K562 (cell line): ENCODE data around the gene INCA1. TPM values are rescaled to one million over a fixed set of nuclear protein-coding genes. Genes with fewer than 3 reads are reported as not detected.

Experiments used
- ATAC-seq: fragments of 200-7000 bp; cut with Tn5 transposase; 3 replicates; pipeline ENCODE4 v1.9.1; 2020; ENCODE audit warnings: moderate library complexity
- BruUV-seq: library from RNA; stranded (reverse); fragments of 400-500 nt; replicated peaks from 2 replicates; lab custom pipeline; 2021; lab: Mats Ljungman, UMichigan
- CTCF ChIA-PET: fragments of 300-600 bp; formaldehyde crosslinking; extraction: SDS; loops from one replicate; lab custom pipeline; 2021; ENCODE audit warnings: low intra/inter-chr PET ratio; lab: Yijun Ruan, JAX
- POLR2A ChIA-PET: fragments of 300-600, 350-650 bp; sonication (Branson Sonifier 250); formaldehyde crosslinking; extraction: SDS; loops from one replicate; lab custom pipeline; 2021; ENCODE audit warnings: antibody characterized with exemption, inconsistent platforms; lab: Yijun Ruan, JAX
- DNase-seq, 4 experiments: peaks; one replicate each; pipeline versions ENCODE4 v3.0.0 to v3.0.0-alpha.2; 2011 to 2018; ENCODE audit warnings: low spot score in 3 of 4, mixed read lengths in 3 of 4; ENCODE audit errors: extremely low read depth in 1 of 4
- FAIRE-seq: peaks from 2 replicates; lab custom pipeline; 2011; peaks lifted over from hg19 to GRCh38; lab: Jason Lieb, UNC
- H2AFZ ChIP-seq: 2 replicates; pipeline ENCODE4 v1.6.0; 2011; ENCODE audit warnings: low read depth, low read length, control low read depth, inconsistent platforms
- H3K27ac ChIP-seq: fragments of 200-600 bp; 3 replicates; pipeline ENCODE4 v1.8.0; 2011; ENCODE audit warnings: low read depth, mild to moderate bottlenecking, control low read depth, inconsistent platforms, low read length, moderate library complexity, mixed read lengths; ENCODE audit errors: extremely low read depth
- H3K27me3 ChIP-seq, 2 experiments: fragments of 300-600 bp in 1 of 2; 2 replicates in 1 of 2; 3 replicates in 1 of 2; pipeline versions ENCODE4 v1.6.0 to v1.8.0; 2011; ENCODE audit warnings: inconsistent platforms in 2 of 2, low read length in 2 of 2, mild to moderate bottlenecking in 1 of 2, mixed read lengths in 1 of 2, moderate library complexity in 1 of 2; ENCODE audit not compliant: control insufficient read depth in 2 of 2, insufficient read depth in 2 of 2
- H3K36me3 ChIP-seq: fragments of 300-600 bp; 3 replicates; pipeline ENCODE4 v1.8.0; 2011; ENCODE audit warnings: mild to moderate bottlenecking, low read length, inconsistent platforms; ENCODE audit not compliant: control insufficient read depth, insufficient read depth
- H3K4me1 ChIP-seq, 2 experiments: fragments of 200-600 bp in 1 of 2; replicated peaks in 1 of 2; 2 replicates in 1 of 2; 3 replicates in 1 of 2; pipeline versions ENCODE4 v1.5.1 to v1.8.0; 2011; ENCODE audit warnings: inconsistent platforms in 2 of 2, low read length in 2 of 2, mild to moderate bottlenecking in 1 of 2, mixed read lengths in 1 of 2, moderate library complexity in 1 of 2; ENCODE audit not compliant: control insufficient read depth in 2 of 2, insufficient read depth in 2 of 2
- H3K4me2 ChIP-seq: 2 replicates; pipeline ENCODE4 v1.6.1; 2011; ENCODE audit warnings: low read length, control low read depth, inconsistent platforms, mixed read lengths; ENCODE audit not compliant: insufficient read depth
- H3K4me3 ChIP-seq: fragments of 200-600 bp; sonication (generic), shearing (Covaris generic); 2 replicates; pipeline ENCODE4 v1.5.1; 2016; ENCODE audit warnings: control low read depth, inconsistent platforms
- H3K79me2 ChIP-seq: fragments of 200-600 bp; 3 replicates; pipeline ENCODE4 v1.8.0; 2011; ENCODE audit warnings: low read length, inconsistent platforms; ENCODE audit not compliant: control insufficient read depth, insufficient read depth
- H3K9ac ChIP-seq, 2 experiments: 2 replicates each; pipeline versions ENCODE4 v1.6.0 to v1.6.1; 2011; ENCODE audit warnings: low read depth in 2 of 2, low read length in 2 of 2, control low read depth in 1 of 2, inconsistent platforms in 1 of 2, mild to moderate bottlenecking in 1 of 2, mixed read lengths in 1 of 2; ENCODE audit not compliant: insufficient read depth in 1 of 2
- H3K9me1 ChIP-seq: one replicate; pipeline ENCODE4 v1.6.0; 2011; ENCODE audit warnings: inconsistent platforms, mild to moderate bottlenecking, low read length, moderate library complexity; ENCODE audit not compliant: control insufficient read depth, insufficient read depth
- H3K9me3 ChIP-seq: replicated peaks from 2 replicates; pipeline ENCODE4 v1.5.1; 2011; ENCODE audit warnings: low read depth, low read length, inconsistent platforms; ENCODE audit not compliant: control insufficient read depth, insufficient read depth
- H4K20me1 ChIP-seq: replicated peaks from 2 replicates; pipeline ENCODE4 v1.6.1; 2011; ENCODE audit warnings: low read length, inconsistent platforms, mixed read lengths; ENCODE audit not compliant: control insufficient read depth, insufficient read depth
- C11orf30 ChIP-seq: fragments of 450-650 bp; IDR thresholded peaks from 2 replicates; pipeline ENCODE4 v1.6.1; 2016; ENCODE audit warnings: low read depth, mild to moderate bottlenecking
- HMG20B ChIP-seq: fragments of 250-450 bp; sonication (Bioruptor Pico); IDR thresholded peaks from 2 replicates; pipeline ENCODE4 v1.5.0; 2021; ENCODE audit warnings: mild to moderate bottlenecking
- POLR2AphosphoS5 ChIP-seq: IDR thresholded peaks from 2 replicates; pipeline ENCODE4 v1.6.1; 2011; ENCODE audit warnings: mild to moderate bottlenecking, low read depth, low read length, moderate library complexity; ENCODE audit not compliant: control insufficient read depth, insufficient read depth
- RB1 ChIP-seq: fragments of 450-650 bp; IDR thresholded peaks from 2 replicates; pipeline ENCODE4 v1.6.1; 2017; ENCODE audit warnings: low read depth, mild to moderate bottlenecking
- SMAD3 ChIP-seq: fragments of 450-650 bp; formaldehyde crosslinking; conservative IDR thresholded peaks from 2 replicates; pipeline ENCODE4 v1.4.0; 2020; ENCODE audit warnings: mild to moderate bottlenecking
- ZNF263 ChIP-seq: sonication (generic); formaldehyde crosslinking; IDR thresholded peaks from 2 replicates; pipeline ENCODE4 v1.8.0; 2022; ENCODE audit warnings: mild to moderate bottlenecking, missing genetic modification reagents, borderline replicate concordance
- WGBS: fragments of 100-300 bp; shearing (Covaris generic); methylation state at CpG from one replicate; pipeline ENCODE4 v1.1.6; 2016; ENCODE audit warnings: low coverage, mixed read lengths; ENCODE audit not compliant: insufficient coverage; ENCODE audit errors: missing lambda C conversion rate; 5-methylcytosine and 5-hydroxymethylcytosine counted together
- in situ Hi-C: fragments of 300-500 bp; cut with MboI; formaldehyde crosslinking; loops from 4 replicates; pipeline ENCODE4 v1.15.0; 2018; ENCODE audit warnings: inconsistent platforms, mixed read lengths
- intact Hi-C: fragments of 100-400 bp; cut with micrococcal nuclease; formaldehyde crosslinking; loops from 2 replicates; pipeline ENCODE4 v1.14.2; 2022
- polyA plus RNA-seq, 8 experiments: library from polyadenylated mRNA; depleted of rRNA in 4 of 8; stranded (reverse) in 5 of 8; unstranded in 3 of 8; fragments of >200 nt; fragmentation: Nextera tagmentation in 2 of 8; fragmentation: Illumina TruSeq in 1 of 8; extraction: Ambion mirVana in 2 of 8; extraction: Trizol in 1 of 8; gene quantifications; 2 replicates each; pipeline versions ENCODE4 v1.2.1 to v1.2.3, GENCODE V29; 2011 to 2014; ENCODE audit warnings: inconsistent platforms in 1 of 8, missing spikeins in 1 of 8
- total RNA-seq, 7 experiments: library from RNA; depleted of rRNA in 6 of 7; stranded (reverse); fragments of >200 nt in 6 of 7; fragmentation: Illumina TruSeq in 2 of 7; extraction: Trizol in 2 of 7; gene quantifications; 2 replicates each; pipeline versions ENCODE4 v1.2.1 to v1.2.3, GENCODE V29; 2011 to 2021; ENCODE audit warnings: low replicate concordance in 1 of 7
- TF ChIP-seq, protein P1 (sequence below): IDR thresholded peaks from 2 replicates; pipeline ENCODE4 v1.6.1; 2012; ENCODE audit warnings: low read depth, low read length, improper control_type of control experiment, borderline replicate concordance
- TF ChIP-seq, protein P2 (sequence below): fragments of 450-650 bp; IDR thresholded peaks from 2 replicates; pipeline ENCODE4 v1.6.1; 2016; ENCODE audit warnings: mild to moderate bottlenecking

The INCA1 gene
- total and polyA plus RNA-seq, 9 of the 15 experiments (the other 6 are each of a cell fraction or from before 2014, with no cell fraction given): 0.08 to 0.50 (median 0.13) TPM; not detected in 4

DNA sequence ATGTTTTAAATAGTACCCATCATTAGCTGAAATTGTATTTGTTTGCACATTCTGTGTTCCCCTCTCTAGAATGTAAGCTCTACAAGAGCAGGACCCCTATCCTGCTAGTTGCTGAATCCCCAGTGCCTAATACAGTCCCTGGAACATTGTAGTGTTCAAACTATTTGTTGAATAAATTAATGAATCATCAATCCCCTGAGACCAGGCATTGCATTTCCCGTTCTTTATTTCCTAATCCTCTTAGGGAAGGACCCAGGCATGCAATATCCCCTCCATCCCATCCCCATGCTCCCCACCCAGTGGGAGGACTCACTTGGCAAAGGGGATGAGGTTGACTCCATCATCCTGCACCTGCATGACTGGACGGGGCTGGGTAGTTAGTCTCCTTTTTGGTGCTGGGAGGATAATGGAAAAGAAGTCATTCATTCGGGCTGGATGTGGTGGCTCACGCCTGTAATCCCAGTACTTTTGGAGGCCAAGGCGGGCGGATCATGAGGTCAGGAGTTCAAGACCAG lies 3.2 kb downstream of the INCA1 start:
- FAIRE-seq: no peak
- Histone ChIP-seq H3K9me1 (peaks cover 2% of the 10 kb centered on the region), H3K27me3 (no peaks in the 10 kb centered on the region), H2AFZ (no peak overlapping the region), H3K4me2 (no peak overlapping the region), H3K79me2 (peaks cover 12% of the 10 kb centered on the region), H4K20me1 (no peaks in the 10 kb centered on the region), H3K9ac (no peak overlapping the region), H3K27ac (no peak overlapping the region), H3K4me1 (peaks cover 7 to 22% of the 10 kb centered on the region in 2 experiments; a peak in 4 of 5 replicates), H3K4me3 (no peak overlapping the region), H3K9me3 (no peaks in the 10 kb centered on the region), H3K36me3 (no peaks in the 10 kb centered on the region)
- ChIA-PET POLR2A (no interaction called here), CTCF (no interaction called here)
- WGBS: 69% methylated on average over 4 of the region's 6 CpGs
- BruUV-seq: no TSS peak
- ATAC-seq: no peak
- DNase-seq: no peak
- intact Hi-C loops: no loop called here
- in situ Hi-C loops: no loop called here
- TF ChIP-seq POLR2AphosphoS5 (no peak), SMAD3 (no peak), HMG20B (CRISPR knock-in tag) (no peak), C11orf30 (no peak), RB1 (no peak), ZNF263 (CRISPR knock-in tag) (peak; percentile 41; the same call in 1 of the 2 replicates)
- TF ChIP-seq, protein P1, sequence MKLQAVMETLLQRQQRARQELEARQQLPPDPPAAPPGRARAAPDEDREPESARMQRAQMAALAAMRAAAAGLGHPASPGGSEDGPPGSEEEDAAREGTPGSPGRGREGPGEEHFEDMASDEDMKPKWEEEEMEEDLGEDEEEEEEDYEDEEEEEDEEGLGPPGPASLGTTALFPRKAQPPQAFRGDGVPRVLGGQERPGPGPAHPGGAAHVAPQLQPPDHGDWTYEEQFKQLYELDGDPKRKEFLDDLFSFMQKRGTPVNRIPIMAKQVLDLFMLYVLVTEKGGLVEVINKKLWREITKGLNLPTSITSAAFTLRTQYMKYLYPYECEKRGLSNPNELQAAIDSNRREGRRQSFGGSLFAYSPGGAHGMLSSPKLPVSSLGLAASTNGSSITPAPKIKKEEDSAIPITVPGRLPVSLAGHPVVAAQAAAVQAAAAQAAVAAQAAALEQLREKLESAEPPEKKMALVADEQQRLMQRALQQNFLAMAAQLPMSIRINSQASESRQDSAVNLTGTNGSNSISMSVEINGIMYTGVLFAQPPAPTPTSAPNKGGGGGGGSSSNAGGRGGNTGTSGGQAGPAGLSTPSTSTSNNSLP: no peak
- TF ChIP-seq, protein P2, sequence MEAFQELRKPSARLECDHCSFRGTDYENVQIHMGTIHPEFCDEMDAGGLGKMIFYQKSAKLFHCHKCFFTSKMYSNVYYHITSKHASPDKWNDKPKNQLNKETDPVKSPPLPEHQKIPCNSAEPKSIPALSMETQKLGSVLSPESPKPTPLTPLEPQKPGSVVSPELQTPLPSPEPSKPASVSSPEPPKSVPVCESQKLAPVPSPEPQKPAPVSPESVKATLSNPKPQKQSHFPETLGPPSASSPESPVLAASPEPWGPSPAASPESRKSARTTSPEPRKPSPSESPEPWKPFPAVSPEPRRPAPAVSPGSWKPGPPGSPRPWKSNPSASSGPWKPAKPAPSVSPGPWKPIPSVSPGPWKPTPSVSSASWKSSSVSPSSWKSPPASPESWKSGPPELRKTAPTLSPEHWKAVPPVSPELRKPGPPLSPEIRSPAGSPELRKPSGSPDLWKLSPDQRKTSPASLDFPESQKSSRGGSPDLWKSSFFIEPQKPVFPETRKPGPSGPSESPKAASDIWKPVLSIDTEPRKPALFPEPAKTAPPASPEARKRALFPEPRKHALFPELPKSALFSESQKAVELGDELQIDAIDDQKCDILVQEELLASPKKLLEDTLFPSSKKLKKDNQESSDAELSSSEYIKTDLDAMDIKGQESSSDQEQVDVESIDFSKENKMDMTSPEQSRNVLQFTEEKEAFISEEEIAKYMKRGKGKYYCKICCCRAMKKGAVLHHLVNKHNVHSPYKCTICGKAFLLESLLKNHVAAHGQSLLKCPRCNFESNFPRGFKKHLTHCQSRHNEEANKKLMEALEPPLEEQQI: no peak
